GM23338 (cell line): Measurements from ENCODE around the gene UBASH3B. TPM values are rescaled to one million over a fixed set of nuclear protein-coding genes. Genes with fewer than 3 reads are reported as not detected.

Experiments used
- ATAC-seq: fragments of 200-7000 bp; cut with Tn5 transposase; 3 replicates; pipeline ENCODE4 v1.9.1; 2020
- DNase-seq: peaks from one replicate; pipeline ENCODE4 v3.0.0-alpha.2; 2015; ENCODE audit warnings: low spot score
- H2AFZ ChIP-seq: fragments of 200-600 bp; sonication (generic); 2 replicates; pipeline ENCODE4 v1.8.0; 2016; ENCODE audit warnings: antibody characterized with exemption, mild to moderate bottlenecking, moderate library complexity
- H3F3A ChIP-seq: fragments of 200-600 bp; sonication (generic); replicated peaks from 2 replicates; pipeline ENCODE4 v1.8.0; 2017; ENCODE audit warnings: antibody characterized with exemption, mixed run types, low read depth
- H3K27ac ChIP-seq: fragments of 200-600 bp; sonication (generic); 2 replicates; pipeline ENCODE4 v1.6.1; 2016; ENCODE audit warnings: low read depth
- H3K27me3 ChIP-seq: fragments of 200-600 bp; sonication (generic); 2 replicates; pipeline ENCODE4 v1.8.0; 2016; ENCODE audit warnings: mild to moderate bottlenecking, mixed run types, moderate library complexity; ENCODE audit not compliant: insufficient read depth
- H3K36me3 ChIP-seq: fragments of 200-600 bp; sonication (generic); 2 replicates; pipeline ENCODE4 v1.8.0; 2016; ENCODE audit warnings: mild to moderate bottlenecking; ENCODE audit not compliant: insufficient read depth
- H3K4me1 ChIP-seq: fragments of 200-600 bp; sonication (generic); 2 replicates; pipeline ENCODE4 v1.8.0; 2016; ENCODE audit warnings: mild to moderate bottlenecking, moderate library complexity; ENCODE audit not compliant: insufficient read depth
- H3K4me2 ChIP-seq: fragments of 200-600 bp; sonication (generic); 2 replicates; pipeline ENCODE4 v1.7.1; 2017; ENCODE audit warnings: mixed run types
- H3K4me3 ChIP-seq: fragments of 200-600 bp; sonication (generic); 2 replicates; pipeline ENCODE4 v1.6.1; 2016; ENCODE audit warnings: mixed run types
- H3K79me2 ChIP-seq: fragments of 200-600 bp; sonication (generic); replicated peaks from 2 replicates; pipeline ENCODE4 v1.8.0; 2017; ENCODE audit warnings: mild to moderate bottlenecking; ENCODE audit not compliant: insufficient read depth
- H3K9me2 ChIP-seq: fragments of 200-600 bp; sonication (generic); 2 replicates; pipeline ENCODE4 v1.8.0; 2017; ENCODE audit not compliant: insufficient read depth
- H4K20me1 ChIP-seq: fragments of 200-600 bp; sonication (generic); replicated peaks from 2 replicates; pipeline ENCODE4 v1.8.0; 2017; ENCODE audit warnings: mild to moderate bottlenecking; ENCODE audit not compliant: insufficient read depth
- H3K27ac Mint-ChIP-seq: 2 replicates; pipeline ENCODE4 v1.8.0; 2020; ENCODE audit warnings: inconsistent platforms, mild to moderate bottlenecking, moderate library complexity, mixed read lengths
- H3K27me3 Mint-ChIP-seq: 3 replicates; pipeline ENCODE4 v1.8.0; 2022; ENCODE audit warnings: low read depth, mild to moderate bottlenecking, moderate library complexity, mixed read lengths, inconsistent platforms; ENCODE audit not compliant: insufficient read depth, poor library complexity
- H3K36me3 Mint-ChIP-seq: 3 replicates; pipeline ENCODE4 v1.8.0; 2021; ENCODE audit warnings: low read depth, mild to moderate bottlenecking, inconsistent platforms, moderate library complexity, mixed read lengths
- H3K4me1 Mint-ChIP-seq: 3 replicates; pipeline ENCODE4 v1.8.0; 2020; ENCODE audit warnings: mild to moderate bottlenecking, inconsistent platforms, mixed read lengths
- H3K4me3 Mint-ChIP-seq: 3 replicates; pipeline ENCODE4 v1.8.0; 2021; ENCODE audit warnings: moderate library complexity, mild to moderate bottlenecking, inconsistent platforms, mixed read lengths
- H3K9me3 Mint-ChIP-seq: 3 replicates; pipeline ENCODE4 v1.8.0; 2020; ENCODE audit warnings: moderate library complexity, mild to moderate bottlenecking, inconsistent platforms, mixed read lengths
- CREB1 ChIP-seq: fragments of 250-450 bp; sonication (Bioruptor Pico); IDR thresholded peaks from 2 replicates; pipeline ENCODE4 v1.5.0; 2020; ENCODE audit warnings: low read depth, mild to moderate bottlenecking, moderate library complexity
- EZH2 ChIP-seq: fragments of 200-600 bp; sonication (generic); IDR thresholded peaks from one replicate; pipeline ENCODE4 v1.8.0; 2017; ENCODE audit warnings: antibody characterized with exemption, mild to moderate bottlenecking, low read depth; ENCODE audit not compliant: unreplicated experiment
- EZH2phosphoT487 ChIP-seq: fragments of 200-600 bp; sonication (generic); IDR thresholded peaks from one replicate; pipeline ENCODE4 v1.8.1; 2018; ENCODE audit warnings: antibody characterized with exemption; ENCODE audit not compliant: unreplicated experiment
- JUNB ChIP-seq: IDR thresholded peaks from one replicate; pipeline ENCODE4 v1.6.1; 2016; ENCODE audit warnings: antibody characterized with exemption; ENCODE audit not compliant: unreplicated experiment
- NANOG ChIP-seq: IDR thresholded peaks from 2 replicates; pipeline ENCODE4 v1.6.1; 2016; ENCODE audit warnings: antibody characterized with exemption, borderline replicate concordance
- POLR2AphosphoS5 ChIP-seq: IDR thresholded peaks from 2 replicates; pipeline ENCODE4 v1.6.1; 2016; ENCODE audit warnings: antibody characterized with exemption, low read depth
- REST ChIP-seq: IDR thresholded peaks from one replicate; pipeline ENCODE4 v1.6.1; 2018; ENCODE audit warnings: antibody characterized with exemption; ENCODE audit not compliant: unreplicated experiment
- STAT1 ChIP-seq: IDR thresholded peaks from one replicate; pipeline ENCODE4 v1.6.1; 2016; ENCODE audit warnings: antibody characterized with exemption; ENCODE audit not compliant: unreplicated experiment
- ZNF114 ChIP-seq: fragments of 250-450 bp; sonication (Bioruptor Pico); IDR thresholded peaks from 2 replicates; pipeline ENCODE4 v1.5.0; 2020; ENCODE audit warnings: mild to moderate bottlenecking, moderate library complexity
- ZNF331 ChIP-seq: fragments of 250-450 bp; sonication (Bioruptor Pico); IDR thresholded peaks from 2 replicates; pipeline ENCODE4 v1.5.0; 2020; ENCODE audit warnings: low read depth, mild to moderate bottlenecking, moderate library complexity
- ZNF462 ChIP-seq: fragments of 250-450 bp; sonication (Bioruptor Pico); IDR thresholded peaks from 2 replicates; pipeline ENCODE4 v1.5.0; 2020; ENCODE audit warnings: mild to moderate bottlenecking, moderate library complexity
- polyA plus RNA-seq: library from polyadenylated mRNA; unstranded; fragments of >200 nt; fragmentation: Nextera tagmentation; extraction: Ambion mirVana; gene quantifications from 2 replicates; pipeline ENCODE4 v1.2.1, GENCODE V29; 2016
- total RNA-seq: library from RNA; depleted of rRNA; stranded (reverse); fragments of >200 nt; shearing (Covaris generic); gene quantifications from 2 replicates; pipeline ENCODE4 v1.2.3, GENCODE V29; 2014
- TF ChIP-seq, protein P1 (sequence below), 2 experiments: fragments of 200-600 bp in 1 of 2; sonication (generic) in 1 of 2; conservative IDR thresholded peaks; 2 replicates each; pipeline versions ENCODE4 v1.5.1 to v1.6.1; 2016 to 2017; ENCODE audit warnings: antibody characterized with exemption in 2 of 2, low read depth in 2 of 2, mild to moderate bottlenecking in 2 of 2, moderate library complexity in 1 of 2
- TF ChIP-seq, protein P2 (sequence below): IDR thresholded peaks from 2 replicates; pipeline ENCODE4 v1.6.1; 2016; ENCODE audit warnings: antibody characterized with exemption

UBASH3B gene
- total and polyA plus RNA-seq, 2 experiments from 2014 or later, result 2.1 to 12.0 TPM

DNA sequence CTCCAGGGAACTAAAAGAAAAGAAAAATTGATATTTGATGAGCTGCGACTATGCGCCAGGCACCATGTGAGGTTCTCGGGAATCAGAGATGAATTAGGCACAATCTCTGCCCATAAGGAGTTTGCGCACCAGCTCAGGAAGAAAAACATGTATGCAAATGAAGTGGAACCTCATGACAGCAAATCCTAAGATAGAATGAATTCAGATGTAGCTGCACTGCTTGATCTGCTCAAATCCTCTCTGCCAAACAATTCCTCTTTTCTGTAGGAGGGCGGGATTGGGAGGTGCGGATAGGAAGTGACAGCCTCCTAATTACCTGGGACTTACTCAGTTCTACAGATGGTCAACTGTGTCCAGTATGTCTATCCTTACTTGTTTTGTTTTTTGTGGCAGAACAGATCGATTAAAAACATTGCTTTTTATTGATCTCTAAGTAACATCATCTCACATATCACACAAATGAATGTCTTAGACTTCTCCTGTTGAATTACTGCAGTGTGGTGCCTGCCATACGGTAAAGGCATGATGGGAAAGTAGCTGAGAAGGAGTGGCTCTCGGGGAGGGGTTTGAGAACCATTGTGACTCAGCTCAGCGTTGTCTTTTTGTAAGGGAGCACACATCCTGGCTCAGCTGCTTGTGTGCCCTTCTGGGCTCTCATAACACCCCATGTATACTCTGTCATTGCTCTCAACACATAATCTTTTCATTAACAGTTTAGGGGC lies 196.7 kb downstream of the UBASH3B start:
- Mint-ChIP-seq H3K4me1 (peaks cover 25% of the 10 kb centered on the region), H3K4me3 (no peak overlapping the region), H3K27ac (no peak overlapping the region), H3K9me3 (no peaks in the 10 kb centered on the region), H3K27me3 (peaks cover 3% of the 10 kb centered on the region), H3K36me3 (no peaks in the 10 kb centered on the region)
- ATAC-seq, result no peak
- Histone ChIP-seq H2AFZ (0 out of 2 replicates have a peak overlapping the region, but pooled peaks have one; percentile 19), H3K4me1 (peaks cover 18% of the 10 kb centered on the region; the same call in 1 of the 2 replicates), H3K27me3 (no peaks in the 10 kb centered on the region), H3K4me3 (no peak overlapping the region), H3K4me2 (no peak overlapping the region), H3F3A (no peaks in the 10 kb centered on the region), H4K20me1 (no peaks in the 10 kb centered on the region), H3K9me2 (no peaks in the 10 kb centered on the region), H3K79me2 (no peaks in the 10 kb centered on the region), H3K27ac (no peak overlapping the region), H3K36me3 (no peaks in the 10 kb centered on the region)
- DNase-seq, result no peak
- no peak for TF ChIP-seq REST
- no peak for TF ChIP-seq CREB1 (CRISPR knock-in tag)
- no peak for TF ChIP-seq POLR2AphosphoS5
- TF ChIP-seq EZH2phosphoT487, result no peak
- TF ChIP-seq NANOG, result no peak
- no peak for TF ChIP-seq JUNB
- TF ChIP-seq EZH2, result no peak
- TF ChIP-seq, protein P1, sequence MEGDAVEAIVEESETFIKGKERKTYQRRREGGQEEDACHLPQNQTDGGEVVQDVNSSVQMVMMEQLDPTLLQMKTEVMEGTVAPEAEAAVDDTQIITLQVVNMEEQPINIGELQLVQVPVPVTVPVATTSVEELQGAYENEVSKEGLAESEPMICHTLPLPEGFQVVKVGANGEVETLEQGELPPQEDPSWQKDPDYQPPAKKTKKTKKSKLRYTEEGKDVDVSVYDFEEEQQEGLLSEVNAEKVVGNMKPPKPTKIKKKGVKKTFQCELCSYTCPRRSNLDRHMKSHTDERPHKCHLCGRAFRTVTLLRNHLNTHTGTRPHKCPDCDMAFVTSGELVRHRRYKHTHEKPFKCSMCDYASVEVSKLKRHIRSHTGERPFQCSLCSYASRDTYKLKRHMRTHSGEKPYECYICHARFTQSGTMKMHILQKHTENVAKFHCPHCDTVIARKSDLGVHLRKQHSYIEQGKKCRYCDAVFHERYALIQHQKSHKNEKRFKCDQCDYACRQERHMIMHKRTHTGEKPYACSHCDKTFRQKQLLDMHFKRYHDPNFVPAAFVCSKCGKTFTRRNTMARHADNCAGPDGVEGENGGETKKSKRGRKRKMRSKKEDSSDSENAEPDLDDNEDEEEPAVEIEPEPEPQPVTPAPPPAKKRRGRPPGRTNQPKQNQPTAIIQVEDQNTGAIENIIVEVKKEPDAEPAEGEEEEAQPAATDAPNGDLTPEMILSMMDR (conservative IDR thresholded peaks at IDR 0.05; ENCODE audit: low read depth in 2 of 2), result no peak
- no peak for TF ChIP-seq ZNF462 (CRISPR knock-in tag)
- no peak for TF ChIP-seq STAT1
- TF ChIP-seq, protein P2, sequence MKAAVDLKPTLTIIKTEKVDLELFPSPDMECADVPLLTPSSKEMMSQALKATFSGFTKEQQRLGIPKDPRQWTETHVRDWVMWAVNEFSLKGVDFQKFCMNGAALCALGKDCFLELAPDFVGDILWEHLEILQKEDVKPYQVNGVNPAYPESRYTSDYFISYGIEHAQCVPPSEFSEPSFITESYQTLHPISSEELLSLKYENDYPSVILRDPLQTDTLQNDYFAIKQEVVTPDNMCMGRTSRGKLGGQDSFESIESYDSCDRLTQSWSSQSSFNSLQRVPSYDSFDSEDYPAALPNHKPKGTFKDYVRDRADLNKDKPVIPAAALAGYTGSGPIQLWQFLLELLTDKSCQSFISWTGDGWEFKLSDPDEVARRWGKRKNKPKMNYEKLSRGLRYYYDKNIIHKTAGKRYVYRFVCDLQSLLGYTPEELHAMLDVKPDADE, result no peak
- TF ChIP-seq ZNF331 (CRISPR knock-in tag), result no peak
- TF ChIP-seq ZNF114 (CRISPR knock-in tag), result no peak
